GM12875 (cell line): ENCODE data around the gene PTPDC1.

Experiments
- H3K4me3 ChIP-seq: one replicate; pipeline ENCODE4 v1.5.1; 2011; ENCODE audit warnings: low read depth, low read length, control low read depth
- TF ChIP-seq, protein P1 (sequence below): IDR thresholded peaks from 2 replicates; pipeline ENCODE4 v1.5.1; 2011; ENCODE audit warnings: low read depth, mild to moderate bottlenecking, control low read depth, inconsistent platforms, low read length, moderate library complexity, borderline replicate concordance; ENCODE audit not compliant: insufficient read depth

The PTPDC1 gene, protein sequence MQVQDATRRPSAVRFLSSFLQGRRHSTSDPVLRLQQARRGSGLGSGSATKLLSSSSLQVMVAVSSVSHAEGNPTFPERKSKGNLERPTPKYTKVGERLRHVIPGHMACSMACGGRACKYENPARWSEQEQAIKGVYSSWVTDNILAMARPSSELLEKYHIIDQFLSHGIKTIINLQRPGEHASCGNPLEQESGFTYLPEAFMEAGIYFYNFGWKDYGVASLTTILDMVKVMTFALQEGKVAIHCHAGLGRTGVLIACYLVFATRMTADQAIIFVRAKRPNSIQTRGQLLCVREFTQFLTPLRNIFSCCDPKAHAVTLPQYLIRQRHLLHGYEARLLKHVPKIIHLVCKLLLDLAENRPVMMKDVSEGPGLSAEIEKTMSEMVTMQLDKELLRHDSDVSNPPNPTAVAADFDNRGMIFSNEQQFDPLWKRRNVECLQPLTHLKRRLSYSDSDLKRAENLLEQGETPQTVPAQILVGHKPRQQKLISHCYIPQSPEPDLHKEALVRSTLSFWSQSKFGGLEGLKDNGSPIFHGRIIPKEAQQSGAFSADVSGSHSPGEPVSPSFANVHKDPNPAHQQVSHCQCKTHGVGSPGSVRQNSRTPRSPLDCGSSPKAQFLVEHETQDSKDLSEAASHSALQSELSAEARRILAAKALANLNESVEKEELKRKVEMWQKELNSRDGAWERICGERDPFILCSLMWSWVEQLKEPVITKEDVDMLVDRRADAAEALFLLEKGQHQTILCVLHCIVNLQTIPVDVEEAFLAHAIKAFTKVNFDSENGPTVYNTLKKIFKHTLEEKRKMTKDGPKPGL

DNA sequence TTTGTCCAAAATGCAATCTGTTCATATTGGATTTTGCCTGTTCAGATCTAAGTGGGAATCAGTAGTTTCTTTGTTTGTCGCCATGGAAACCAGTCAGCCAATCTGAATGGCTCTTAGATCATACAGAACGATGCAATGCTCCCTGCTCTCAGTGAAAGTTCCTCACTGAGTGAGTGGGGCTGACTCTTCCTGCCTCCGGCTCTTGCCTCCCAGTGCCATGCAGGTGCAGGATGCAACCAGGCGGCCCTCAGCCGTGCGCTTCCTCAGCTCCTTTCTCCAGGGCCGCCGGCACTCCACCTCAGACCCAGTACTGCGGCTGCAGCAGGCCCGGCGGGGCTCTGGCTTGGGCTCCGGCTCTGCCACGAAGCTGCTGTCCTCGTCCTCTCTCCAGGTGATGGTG lies at the start of gene PTPDC1:
TSS of gene PTPDC1 (plus strand) at position 151 of the 400 bp plus-strand sequence. CDS start at position 218, 67 bp downstream.
- TF ChIP-seq, protein P1, sequence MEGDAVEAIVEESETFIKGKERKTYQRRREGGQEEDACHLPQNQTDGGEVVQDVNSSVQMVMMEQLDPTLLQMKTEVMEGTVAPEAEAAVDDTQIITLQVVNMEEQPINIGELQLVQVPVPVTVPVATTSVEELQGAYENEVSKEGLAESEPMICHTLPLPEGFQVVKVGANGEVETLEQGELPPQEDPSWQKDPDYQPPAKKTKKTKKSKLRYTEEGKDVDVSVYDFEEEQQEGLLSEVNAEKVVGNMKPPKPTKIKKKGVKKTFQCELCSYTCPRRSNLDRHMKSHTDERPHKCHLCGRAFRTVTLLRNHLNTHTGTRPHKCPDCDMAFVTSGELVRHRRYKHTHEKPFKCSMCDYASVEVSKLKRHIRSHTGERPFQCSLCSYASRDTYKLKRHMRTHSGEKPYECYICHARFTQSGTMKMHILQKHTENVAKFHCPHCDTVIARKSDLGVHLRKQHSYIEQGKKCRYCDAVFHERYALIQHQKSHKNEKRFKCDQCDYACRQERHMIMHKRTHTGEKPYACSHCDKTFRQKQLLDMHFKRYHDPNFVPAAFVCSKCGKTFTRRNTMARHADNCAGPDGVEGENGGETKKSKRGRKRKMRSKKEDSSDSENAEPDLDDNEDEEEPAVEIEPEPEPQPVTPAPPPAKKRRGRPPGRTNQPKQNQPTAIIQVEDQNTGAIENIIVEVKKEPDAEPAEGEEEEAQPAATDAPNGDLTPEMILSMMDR: no peak
- no peak within 1 kb of the TSS for H3K4me3 ChIP-seq

DNA sequence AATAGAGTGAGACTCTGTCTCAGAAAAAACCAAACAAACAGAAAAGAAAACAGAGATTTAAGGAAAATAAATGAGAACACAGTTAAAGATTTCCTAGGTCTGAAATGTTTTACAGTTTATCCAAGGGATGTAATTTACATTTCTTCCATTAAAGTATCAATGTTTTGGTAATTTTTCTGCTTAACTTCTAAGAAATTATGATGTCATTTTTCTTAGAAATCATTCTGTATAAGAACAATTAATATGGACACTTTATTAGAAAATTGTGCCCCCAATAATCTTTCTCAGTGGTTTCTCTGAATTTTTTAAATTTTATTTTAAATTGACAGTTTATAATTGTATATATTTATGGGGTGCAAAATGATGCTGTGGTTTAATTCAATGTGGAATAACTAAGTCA lies 49.8 kb upstream of the PTPDC1 start:
- TF ChIP-seq, protein P1: no peak
- H3K4me3 ChIP-seq: no peak overlapping the region

DNA sequence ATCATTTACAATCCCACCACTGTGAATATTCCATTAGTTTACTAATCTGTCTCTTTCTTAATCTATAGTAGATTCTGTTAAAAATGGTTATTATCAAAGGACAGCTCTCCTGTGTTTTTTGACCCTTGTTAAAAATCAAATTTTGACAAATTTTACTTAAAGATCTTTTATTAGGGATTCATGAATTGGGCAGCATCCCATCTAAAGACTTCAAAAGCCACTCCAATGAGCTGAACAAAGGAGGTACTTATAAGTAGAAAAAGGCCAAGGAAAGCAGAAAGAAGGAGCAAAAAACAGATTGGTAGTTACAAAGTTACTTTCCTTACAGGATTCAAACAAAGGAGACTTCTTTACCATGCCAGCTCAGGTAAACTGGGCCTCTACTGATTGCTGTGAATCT lies 44.5 kb upstream of the PTPDC1 start:
- no peak overlapping the region for H3K4me3 ChIP-seq
- TF ChIP-seq, protein P1: no peak

DNA sequence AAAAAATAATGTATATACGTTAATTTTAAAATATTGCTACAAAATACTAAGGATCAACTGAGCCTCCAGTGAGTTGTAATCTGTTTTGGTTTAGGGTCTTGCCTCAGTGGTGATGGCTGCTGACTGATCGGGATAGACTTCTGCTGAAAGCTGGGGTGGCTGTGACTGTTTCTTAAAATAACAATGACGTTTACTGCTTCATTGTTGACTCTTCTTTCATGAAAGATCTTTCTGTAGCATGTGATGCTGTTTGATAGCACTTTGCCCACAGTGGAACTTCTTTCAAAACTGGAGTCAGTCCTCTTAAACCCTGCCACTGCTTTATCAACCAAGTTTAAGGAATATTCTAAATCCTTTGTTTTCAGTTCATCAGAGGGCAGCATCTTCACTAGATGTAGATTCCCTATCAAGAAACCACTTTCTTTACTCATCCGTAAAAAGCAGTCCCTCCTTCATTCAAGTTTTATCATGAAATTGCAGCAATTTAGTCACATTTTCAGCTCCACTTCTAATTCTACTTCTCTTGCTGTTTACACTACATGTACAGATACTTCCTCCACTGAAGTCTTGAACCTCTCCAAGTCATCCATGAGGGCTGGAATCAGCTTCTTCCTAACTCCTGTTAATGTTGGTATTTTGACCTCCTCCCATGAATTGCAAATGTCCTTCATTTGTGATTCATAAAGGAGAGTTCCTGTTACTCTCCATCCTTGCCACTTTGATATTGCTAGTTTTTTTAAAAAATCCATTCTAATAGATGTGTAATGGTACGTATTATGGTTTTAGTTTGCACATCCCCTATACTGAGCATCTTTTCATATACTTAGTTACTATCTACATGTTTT lies 41.5 kb upstream of the PTPDC1 start:
- no peak overlapping the region for H3K4me3 ChIP-seq
- TF ChIP-seq, protein P1: no peak

DNA sequence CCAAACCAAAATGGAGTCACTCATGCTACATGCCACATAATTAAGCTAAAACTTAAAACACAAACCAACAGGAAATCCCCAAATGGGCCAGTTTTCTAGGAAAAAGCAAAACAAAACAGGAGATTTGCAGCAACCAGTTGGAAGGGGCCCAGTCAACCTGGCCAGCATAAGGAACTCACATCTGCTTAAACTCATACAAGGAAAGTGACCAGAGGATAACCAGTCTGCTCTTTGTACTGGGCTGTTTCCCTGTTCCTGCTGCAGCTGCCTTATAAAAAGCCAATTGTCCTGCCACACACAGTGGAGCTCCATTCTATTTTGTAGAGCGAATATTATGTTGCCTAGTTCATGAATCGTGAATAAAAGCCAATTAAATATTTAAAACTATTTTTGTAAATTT lies 29.5 kb upstream of the PTPDC1 start:
- H3K4me3 ChIP-seq: no peak overlapping the region
- TF ChIP-seq, protein P1: no peak

DNA sequence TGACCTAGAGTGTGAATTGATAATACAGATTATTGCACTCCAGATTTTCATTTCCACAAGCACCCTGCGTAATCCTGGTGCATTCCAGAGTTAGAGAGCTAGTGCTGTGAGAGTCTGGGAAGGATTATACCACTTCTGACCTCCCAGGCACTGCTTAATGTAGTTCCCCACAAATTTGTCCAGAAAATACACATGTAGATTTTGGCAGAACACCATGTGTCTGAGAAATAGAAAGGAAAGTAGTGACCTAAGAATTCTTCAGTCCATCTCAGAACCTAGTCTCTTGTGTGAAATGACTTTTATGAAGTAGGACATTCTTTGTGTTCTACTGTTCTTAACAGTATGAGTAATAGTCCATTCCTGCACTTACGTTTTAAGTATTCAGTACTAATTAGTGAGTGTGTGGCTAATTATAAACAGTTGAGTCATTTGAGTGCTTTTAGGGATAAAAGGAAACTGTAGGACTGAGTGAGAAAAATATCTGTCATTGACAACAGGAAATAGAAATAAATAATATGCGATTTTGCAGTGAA lies 27.8 kb upstream of the PTPDC1 start:
- no peak overlapping the region for H3K4me3 ChIP-seq
- TF ChIP-seq, protein P1: no peak
